ENCODE results near the gene TOMM20.
"Not testable (repeated sequence)": the region's sequence is repeated elsewhere in the genome, so short reads cannot be mapped to it uniquely, and the experiment has no call there.

TOMM20 gene

DNA sequence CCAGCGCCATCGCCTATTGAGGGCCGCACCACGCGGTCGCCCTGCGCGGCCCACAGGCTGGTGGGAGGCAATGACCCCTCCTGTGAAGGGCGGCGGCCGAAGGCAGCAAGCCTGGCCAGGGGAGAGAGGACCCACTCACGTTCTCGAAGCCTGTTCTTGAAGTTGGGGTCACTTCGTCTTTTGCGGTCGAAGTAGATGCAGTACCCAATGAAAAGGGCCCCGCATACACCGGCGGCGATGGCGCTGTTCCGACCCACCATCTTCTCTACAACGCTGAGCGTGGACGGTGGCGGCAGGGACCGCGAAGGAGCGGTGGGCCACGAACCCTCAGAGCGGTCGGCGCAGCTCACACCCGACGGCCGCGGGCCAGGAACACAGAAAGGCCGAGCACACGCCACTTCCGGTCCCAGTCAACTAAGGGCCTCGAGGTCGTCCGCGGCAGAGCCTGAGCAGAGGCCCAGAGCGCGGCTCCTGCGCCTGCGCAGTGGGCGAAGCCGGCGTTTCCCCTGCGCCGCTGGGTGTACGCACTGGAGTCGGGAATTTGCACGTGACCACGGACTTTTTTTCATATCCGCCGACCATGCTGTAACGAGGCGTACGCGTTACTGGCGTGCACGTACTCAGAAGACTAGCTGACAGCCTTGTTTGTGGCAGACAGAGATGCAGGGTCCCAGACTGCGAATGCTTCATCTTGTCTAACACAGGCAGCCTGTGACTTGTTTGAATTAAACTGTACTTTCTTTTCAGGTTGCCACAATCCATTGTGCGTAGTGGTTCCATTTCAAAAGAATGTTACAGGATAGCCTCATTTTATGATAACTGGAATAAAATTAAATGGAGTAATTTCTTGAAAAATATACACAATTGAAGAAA, at the start of gene TOMM20:
TOMM20 (minus strand) TSS at position 382 of the 873 bp plus-strand sequence; CDS start at position 260, 122 bp downstream.
- FAIRE-seq = peak; percentile 86

DNA sequence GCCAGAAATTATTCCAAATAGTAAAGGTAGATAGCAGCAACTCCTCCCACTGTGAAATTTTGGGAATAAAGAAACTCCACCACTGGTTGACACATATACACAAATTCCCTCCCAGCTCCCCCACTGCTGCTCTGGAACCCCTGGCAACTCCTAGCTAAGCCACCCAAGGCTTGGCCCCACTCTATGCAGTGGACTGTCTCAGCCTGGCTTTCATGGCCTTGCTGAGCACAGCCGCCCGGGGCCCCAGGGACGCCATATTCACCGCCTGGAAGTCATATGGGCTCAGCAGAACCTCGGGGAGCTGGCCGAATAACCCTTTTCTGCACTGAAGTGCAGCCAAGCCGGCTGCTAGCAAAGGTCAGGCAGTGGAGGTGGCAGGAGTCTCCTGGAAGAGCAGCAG, 47.8 kb upstream of the TOMM20 start:
- FAIRE-seq = no peak

DNA sequence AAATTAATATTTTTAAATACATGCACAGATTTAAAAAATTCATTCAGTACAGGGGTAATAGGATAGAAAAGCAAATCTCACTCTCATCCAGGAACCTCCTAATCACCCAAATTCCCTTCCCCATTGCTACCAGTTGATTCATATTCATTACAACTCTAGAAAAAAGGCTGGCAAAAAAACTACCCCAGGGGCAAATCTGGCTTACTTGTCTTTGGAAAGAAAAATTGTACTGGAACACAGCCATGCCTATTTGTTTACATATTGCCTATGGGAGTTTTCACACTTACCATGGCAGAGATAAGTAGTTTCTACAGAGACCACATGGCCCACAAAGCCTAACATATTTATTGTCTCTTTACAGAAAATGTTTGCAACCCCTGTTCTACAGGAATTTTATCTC, 41.3 kb upstream of the TOMM20 start:
- FAIRE-seq = no peak

DNA sequence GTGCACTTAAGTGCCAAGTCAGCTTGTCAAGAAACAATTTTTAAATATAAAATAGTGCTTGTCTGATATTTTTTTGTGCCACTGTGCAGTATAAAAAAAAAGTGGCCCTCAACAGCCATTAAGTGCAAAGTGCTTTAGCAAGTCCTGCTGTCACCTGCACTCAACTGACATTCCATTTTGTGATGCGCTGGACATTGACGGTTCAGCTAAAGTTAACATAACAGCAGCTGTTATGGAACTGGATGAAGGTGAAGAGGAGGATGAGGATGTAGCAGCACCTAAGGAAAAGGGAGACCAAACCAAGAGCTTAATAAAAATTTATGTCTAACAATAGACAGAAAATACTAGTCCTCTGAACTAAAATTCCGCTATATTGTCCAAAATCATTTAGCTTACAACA, 39.7 kb upstream of the TOMM20 start:
- no peak for FAIRE-seq

DNA sequence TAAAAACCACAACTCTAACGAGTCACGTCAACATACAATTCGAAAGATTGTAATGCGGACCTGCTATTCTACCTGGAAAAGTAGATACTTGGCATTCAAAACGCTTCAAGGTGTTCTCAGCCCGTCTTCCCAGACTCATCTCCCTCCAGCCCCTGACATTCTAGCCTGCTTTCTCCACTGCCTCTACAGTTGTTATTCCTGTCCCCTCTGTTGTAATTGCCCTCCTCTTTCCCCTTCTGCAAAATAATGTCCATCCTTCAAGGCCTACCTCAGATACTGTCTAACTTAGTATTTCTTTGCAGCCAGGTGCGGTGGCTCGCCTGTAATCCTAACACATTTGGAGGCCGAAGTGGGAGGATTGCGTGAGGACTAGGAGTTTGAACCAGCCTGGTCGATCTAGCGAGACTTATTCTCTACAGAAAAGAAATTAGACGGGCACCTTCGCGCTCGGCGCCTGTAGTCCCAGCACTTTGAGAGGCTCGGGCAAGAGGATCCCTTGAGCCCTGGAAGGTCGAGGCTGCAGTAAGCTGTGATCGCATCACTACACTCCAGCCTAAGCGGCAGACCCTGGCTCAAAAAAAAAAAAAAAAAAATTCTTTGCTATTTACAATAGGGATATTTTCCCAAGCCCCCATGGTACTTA, 33.2 kb upstream of the TOMM20 start:
- FAIRE-seq = no peak

DNA sequence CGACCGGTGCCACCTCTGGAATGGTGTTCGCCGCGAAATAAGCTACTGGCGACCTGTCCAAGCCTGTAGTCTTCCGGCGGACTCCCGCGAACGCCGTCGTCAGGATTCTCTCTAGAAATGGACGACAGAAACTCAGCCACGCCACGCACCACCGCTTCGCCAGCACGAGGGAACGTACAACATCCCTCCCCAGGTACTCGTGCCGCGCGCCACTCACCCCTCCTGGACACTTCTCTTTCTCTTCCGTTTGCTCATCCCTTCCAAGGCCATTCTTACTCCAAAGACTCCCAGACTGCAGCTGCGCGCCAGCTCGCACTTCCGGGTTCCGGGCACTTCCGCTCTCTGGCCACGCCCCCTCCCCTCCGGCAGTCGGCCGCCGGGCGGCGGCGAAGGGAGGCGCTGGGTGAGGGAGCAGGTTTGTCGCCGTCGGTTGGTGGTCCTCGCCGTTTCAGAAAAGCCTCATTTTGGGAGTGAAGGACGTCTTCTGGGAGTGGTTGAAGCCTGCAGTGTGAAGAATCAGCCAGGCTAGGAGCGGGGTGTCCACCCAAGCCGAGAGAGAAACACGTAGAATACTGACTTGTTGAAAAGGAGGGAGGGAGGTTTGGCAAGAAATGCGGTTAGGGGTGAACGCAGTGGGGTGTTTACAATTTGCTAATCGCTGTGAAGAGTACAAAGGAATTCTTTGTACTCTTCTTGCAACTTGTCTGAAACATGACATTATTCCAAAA, 32.5 kb upstream of the TOMM20 start, which contains the start of gene RBM34:
RBM34 (minus strand) TSS at position 294 of the 728 bp plus-strand sequence; CDS start at position 270, 24 bp downstream.
- no peak for FAIRE-seq

DNA sequence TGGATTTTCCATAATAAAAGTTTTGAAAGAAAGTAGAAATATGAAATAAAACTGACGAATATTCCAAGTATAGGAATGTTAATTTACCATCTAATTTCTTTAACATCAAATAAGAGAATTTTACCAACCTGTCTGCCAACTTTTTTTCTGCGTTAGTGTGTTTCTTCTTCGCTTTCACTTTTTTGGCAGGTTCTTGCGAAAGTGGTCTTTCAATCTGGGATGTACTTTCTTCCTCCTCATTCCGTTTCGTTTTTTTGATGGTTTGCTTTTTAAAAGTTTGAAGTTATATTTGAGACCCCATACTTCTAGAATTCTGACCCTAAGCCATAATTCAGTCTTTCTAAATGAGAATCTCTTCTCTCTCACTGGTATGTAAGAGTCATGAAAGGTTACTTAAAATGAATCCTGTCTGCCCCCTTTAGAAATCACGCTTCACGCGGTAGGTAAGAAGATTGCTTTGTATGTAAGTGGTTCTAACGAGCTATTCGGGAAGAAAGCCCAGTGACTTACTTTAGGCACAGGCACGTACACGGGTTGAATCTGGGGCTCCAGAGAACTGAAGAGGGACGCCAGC, 31.8 kb upstream of the TOMM20 start:
- no peak for FAIRE-seq

DNA sequence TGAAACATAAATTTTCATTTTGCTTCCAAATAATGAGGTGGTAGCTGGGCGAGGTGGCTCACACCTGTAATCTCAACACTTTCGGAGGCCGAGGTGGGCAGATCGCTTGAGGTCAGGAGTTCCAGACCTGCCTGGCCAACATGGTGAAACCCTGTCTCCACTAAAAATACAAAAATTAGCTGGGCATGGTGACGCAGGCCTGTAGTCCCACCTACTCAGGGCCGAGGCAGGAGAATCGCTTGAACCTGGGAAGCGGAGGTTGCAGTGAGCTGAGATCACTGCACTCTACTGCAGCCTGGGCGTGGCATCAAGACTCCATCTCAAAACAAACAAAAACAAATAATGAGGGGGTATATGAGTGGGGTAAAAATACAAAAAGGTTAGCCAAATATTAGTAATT, 31.3 kb upstream of the TOMM20 start:
- FAIRE-seq = not testable (repeated sequence)

DNA sequence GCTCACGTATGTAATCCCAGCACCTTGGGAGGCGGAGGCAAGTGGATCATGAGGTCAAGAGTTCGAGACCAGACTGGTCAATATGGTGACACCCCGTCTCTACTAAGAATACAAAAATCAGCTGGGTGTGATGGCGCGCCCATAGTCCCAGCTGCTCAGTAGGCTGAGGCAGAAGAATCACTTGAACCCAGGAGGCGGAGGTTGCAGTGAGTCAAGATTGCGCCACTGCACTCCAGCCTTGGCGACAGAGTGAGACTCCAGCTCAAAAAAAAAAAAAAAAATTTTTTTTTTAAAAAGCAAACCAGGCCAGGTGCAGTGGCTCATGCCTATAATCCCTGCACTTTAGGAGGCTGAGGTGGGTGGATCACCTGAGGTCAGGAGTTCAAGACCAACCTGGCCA, 30.6 kb upstream of the TOMM20 start:
- FAIRE-seq = not testable (repeated sequence)

DNA sequence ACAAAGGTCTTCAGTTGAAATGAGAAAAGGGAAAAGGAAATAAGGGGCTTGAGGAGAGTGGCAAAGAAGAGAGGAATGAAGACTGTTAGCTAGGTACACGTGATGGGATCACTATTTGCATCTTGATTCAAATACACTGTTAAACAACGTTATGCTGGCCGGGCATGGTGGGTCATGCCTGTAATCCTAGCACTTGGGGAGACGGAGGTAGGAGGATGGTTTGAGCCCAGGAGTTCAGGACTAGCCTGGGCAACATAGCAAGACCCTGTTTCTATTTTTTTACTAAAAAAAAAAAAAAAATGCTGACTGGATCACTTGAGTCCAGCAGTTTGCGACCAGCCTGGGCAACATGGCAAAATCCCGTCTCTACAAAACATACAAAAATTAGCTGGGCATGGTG, 30.0 kb upstream of the TOMM20 start:
- FAIRE-seq = no peak

DNA sequence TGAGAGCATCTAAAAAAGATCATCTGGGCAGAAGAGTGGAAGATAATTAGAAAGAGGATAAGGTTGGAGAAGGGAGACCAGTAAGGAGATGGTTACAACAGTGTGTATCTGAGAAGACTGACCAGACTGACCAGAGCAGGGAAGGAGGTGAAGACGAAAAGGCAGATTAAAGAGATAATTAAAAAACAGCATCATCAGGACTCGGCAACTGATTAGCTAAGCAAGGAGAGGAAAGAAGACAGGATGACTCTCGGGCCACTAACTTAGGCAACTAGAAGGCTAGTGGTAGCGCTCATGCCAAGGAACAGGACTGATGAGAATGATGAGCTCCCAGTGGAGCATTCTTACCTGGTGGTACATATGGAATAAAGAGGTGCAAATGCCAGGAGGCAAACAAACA, 28.5 kb upstream of the TOMM20 start:
- FAIRE-seq = no peak

DNA sequence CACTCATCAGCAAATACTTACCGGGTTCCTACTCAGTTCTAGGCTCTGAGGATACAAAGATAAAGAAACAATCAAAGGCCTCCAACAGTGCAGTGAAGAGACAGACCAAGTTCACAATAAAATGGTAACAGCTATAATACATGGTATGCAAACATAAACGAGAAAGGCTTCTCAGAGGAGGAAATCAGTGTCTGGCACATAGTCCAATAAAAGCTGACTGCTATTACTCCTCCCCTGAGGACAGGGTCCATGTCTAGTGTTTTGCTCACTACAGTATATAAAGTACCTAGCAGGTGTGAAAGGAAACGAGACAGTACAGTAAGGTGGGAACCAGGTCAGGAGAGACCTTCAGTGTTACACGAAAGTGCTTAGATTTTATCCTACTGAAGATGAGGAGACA, 28.1 kb upstream of the TOMM20 start:
- FAIRE-seq = no peak

DNA sequence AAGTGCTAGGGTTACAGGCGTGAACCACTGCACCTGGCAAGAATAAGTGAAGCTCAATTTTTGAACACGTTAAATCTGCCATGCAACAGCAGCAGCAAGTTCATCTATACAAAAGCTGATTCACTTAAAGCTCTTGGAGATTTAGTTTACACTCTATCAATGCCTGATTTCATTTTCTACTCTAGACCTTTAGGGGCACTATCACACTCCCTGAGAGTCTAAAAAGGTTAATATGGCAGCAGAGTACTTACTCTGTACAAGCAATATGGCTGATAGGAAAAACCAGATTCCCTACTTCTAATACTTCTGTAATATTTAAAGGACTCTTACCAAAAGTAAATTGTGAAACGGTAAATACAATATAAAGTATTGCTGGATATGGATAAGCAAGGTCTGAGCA, 27.6 kb upstream of the TOMM20 start:
- FAIRE-seq = no peak

DNA sequence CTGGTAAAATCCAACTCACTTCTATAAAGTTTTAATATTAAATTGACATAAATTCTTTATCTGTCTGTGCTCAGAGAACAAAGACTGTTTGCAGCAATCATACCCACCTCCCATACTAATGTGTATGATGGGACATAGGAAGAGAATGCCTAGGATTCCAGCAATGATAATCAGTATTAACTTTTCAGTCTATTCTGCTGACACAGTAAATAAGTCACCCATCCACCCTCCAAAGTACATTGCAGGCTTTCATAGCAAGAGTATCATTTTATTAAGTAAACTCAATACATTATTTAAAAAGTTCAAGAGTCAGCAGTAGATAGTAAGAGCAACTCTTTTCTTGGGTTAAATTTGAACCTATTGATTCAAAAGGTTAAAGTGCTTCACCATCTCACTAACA, 23.6 kb upstream of the TOMM20 start:
- FAIRE-seq = no peak

DNA sequence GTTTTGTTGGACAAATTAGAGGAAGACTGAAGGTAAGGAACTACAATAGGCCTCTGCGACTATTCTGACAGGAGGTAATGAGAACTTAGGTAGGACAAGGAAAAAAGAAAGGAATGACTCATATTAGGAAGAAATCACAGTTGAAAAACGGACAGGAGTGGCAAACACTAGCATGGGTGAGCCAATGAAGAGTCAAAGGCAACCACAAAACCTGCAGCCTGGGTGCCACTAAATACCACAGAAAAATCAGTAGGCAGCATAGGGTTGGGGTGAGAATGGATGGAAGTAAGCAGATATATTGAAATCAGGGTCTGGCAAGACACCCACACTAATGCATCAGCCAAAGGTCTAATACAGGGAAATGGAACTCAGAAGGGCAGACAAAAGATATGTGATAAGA, 22.4 kb upstream of the TOMM20 start:
- no peak for FAIRE-seq

DNA sequence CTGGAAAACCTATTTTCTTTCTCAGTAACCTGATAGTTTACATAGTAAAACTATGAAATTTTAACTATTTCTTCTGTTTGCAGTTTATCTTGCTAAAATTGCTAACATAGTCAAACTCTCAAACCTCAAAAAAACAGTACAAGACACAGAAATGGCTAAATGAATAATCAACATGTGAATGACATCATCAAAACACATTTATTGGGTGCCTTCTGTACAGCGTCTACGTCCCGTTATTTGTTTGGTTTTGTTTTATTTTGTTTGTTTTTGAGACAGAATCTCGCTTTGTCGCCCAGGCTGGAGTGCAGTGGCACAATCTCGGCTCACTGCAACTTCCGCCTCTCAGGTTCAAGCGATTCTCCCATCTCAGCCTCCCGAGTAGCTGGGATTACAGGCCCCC, 21.2 kb upstream of the TOMM20 start:
- no peak for FAIRE-seq

DNA sequence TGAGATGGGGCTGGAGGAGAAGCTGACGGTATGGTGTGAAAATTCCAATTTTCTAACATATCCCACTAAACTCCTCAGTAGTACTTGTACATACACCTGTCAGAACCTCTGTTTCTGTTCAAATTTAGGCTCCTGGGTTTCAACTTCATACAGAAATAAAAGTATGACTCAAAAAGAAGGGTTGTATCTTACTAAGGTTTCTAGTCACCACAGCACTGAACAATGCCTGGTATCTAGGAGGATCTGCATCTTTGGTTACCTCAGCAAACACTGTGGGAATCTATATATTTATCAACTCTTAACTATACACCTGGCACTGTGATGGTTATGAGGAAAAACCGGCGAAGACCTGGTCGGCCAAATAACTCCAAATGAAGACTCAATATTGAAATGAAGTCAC, 18.6 kb upstream of the TOMM20 start:
- FAIRE-seq = no peak

DNA sequence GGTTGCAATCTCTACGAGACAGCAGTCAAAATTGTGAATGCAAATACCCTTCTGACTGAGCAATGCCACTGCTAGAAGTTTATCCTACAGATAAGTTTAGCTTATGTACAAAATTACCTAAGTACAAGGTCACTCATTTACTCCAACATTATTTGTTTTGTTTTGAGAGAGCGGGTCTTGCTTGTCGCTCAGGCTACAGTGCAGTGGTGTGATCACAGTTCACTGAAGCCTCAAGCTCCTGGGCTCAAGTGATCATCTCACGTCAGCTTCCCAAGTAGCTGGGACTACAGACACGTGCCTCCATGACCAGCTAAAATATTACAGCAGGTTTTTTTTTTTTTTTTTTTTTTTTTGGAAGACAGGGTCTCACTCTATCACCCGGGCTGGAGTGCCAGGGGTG, 17.0 kb upstream of the TOMM20 start:
- no peak for FAIRE-seq

DNA sequence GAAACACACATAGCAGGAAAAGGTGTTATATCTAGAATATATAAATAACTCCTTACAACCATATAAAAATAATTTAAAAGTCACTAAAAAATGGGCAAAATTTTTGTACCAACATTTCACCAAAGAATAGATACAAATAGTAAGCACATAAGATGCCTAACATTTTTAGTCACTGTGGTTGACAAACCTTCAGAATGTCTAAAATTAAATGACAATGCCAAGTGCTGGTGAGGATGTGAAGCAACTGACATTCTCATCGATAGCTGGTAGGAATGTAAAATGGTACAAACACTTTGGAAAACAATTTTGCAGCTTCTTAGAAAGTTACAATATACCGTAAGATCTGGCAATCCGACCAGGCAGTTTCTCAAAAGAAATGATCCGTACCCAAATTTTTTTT, 14.4 kb upstream of the TOMM20 start:
- no peak for FAIRE-seq

DNA sequence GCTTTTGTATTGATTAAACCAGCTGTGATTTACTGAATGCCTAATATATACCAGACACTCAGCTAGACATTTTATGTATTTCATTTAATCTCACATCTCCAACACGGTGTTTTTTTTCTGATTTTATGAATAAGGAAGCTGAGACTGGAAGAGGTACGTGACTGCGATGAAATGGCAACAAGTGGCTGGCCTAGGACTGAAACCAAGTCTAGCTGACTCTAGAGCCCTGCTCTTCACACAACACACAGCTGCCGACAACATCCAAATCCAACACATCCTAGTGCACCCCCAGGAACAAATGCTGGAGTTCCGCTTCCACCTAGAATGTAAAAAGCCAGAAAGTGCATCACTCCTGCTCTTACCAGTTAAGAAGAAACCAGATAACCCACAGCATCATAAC, 10.7 kb upstream of the TOMM20 start:
- FAIRE-seq = no peak

DNA sequence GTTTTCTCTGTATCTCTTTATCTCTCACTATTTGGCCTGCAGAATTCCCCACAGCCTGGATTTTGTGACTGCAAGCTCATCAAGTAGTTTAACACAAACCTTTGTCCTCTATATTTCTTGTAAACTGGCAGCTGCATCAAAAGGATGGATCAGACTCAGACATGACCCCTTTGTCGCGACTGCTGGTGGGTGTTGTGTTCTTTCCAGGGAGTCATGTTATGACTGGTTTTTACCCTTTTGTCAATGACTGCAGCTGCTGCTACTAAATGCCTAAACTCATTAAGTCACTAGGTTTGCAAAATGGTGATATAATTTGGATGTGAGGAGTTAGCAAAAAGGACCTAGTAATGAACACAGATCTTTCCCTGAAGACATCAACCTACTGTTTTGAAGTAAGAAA, 10.2 kb upstream of the TOMM20 start:
- no peak for FAIRE-seq

DNA sequence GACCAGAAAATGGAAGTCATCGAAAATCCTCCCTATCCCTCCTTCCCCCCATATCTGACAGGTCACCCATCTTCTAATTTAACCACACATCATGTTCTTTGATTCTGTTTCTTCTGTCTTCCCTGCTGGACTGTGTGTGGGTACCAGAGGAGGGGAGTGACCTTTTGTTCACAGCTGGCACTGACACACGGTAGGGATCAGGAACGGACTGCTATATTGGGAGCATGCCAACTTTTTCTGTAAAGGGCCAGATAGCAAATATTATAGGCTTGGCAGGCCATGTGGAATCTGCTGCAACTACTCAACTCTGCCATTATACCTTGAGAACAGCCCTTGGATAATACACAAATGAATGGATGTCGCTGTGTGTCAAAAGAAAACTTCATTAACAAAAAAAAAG, 7.5 kb upstream of the TOMM20 start:
- no peak for FAIRE-seq

DNA sequence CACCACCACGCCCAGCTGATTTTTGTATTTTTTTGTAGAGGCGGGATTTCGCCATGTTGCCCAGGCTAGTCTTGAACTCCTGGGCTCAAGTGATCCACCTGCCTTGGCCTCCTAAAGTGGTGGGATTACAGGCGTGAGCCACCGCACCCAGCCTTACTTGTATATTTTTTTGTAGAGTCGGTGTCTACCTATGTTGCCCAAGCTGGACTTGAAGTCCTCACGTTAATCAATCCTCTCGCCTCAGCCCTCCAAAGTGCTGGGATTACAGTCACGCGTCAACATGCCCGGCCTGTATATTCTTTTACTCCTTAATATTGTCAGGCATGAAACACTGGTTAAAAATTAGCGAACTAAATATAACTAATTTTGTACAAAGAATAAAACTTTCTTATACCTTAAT, 5.5 kb upstream of the TOMM20 start:
- FAIRE-seq = no peak
